SK-N-MC (cell line): ENCODE results near the gene AATF.

Experiments used
- EZH2 ChIP-seq: fragments of 200-600 bp; sonication (generic); IDR thresholded peaks from one replicate; pipeline ENCODE4 v1.6.1; 2017; ENCODE audit warnings: antibody characterized with exemption
- FOXP2 ChIP-seq: optimal IDR thresholded peaks from 2 replicates; pipeline ENCODE3; 2011; ENCODE audit warnings: mild to moderate bottlenecking, moderate library complexity; ENCODE audit not compliant: insufficient read depth; ENCODE audit errors: extremely low read length, control extremely low read depth
- POLR2AphosphoS5 ChIP-seq: IDR thresholded peaks from 2 replicates; pipeline ENCODE4 v1.6.1; 2012; ENCODE audit warnings: mild to moderate bottlenecking, low read depth, low read length, borderline replicate concordance

- TF ChIP-seq EZH2 (no peak), POLR2AphosphoS5 (no peak), FOXP2 (no peak)
Observed at GRCh38 chr17:37025238-37025637, 76.5 kb downstream of the AATF start.
